ENCODE measurements around the gene SLC13A5.
"Not testable (repeated sequence)": the region's sequence is repeated elsewhere in the genome, so short reads cannot be mapped to it uniquely, and the experiment has no call there.

The SLC13A5 gene

GRCh38 chr17:6661464-6661848 lies 51.7 kb downstream of the SLC13A5 start:
- no peak for DNase-seq (ENCODE audit: low read depth, low spot score)

GRCh38 chr17:6660805-6661463 lies 52.2 kb downstream of the SLC13A5 start:
- DNase-seq (ENCODE audit: low read depth, low spot score), result no peak

- DNase-seq (ENCODE audit: low read depth, low spot score), result no peak
Observed at GRCh38 chr17:6660101-6660500, 53.1 kb downstream of the SLC13A5 start.

DNA sequence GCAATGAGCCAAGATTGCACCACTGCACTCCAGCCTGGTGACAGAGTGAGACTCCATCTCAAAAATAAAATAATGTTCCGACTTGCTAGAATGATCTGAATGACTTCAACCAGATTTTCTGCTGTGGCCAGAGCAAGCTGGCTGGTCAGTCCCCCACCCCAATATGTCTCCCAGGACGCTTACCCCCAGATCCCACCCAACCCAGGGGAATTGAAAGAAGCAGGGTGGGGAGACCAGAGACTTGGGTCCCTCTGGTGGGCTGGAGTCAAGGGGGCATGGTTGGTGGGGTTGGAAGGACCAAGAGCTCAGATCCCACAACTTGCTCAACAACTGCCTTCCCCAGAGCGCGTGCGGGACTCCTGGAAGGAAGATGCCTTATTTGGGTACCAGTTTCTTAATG lies 54.8 kb downstream of the SLC13A5 start:
- not testable (repeated sequence) for DNase-seq (ENCODE audit: low read depth, low spot score)

DNA sequence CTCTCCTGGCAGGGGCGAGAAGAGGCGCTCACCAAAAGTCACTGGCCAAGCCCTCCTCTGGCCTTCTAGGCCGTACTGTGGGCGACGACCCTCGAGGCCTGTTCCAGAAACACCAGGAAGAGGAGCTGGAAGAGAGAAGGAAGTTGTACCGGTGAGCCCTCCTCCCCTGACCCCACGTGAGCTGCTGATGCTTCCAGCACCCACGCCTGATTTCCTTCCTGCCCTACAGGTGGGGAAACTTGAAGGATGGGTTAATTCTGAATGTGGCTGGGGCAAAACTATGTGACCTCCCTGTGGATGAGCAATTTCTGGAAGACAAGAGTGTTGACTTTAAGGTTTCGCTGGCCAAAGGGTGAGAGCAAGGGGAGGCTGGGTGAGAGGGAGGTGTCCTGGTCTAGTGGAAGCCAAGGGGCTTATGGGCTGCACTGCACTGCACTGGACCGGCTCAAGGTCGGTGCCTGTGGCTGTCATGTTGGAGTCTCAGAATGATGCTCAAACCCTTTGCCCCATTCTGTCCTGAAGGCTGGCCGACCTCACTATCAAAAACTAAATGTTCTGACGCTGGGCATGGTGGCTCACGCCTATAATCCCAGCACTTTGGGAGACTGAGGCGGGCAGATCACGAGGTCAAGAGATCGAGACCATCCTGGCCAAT lies 55.4 kb downstream of the SLC13A5 start:
- no peak for DNase-seq (ENCODE audit: low read depth, low spot score)

- DNase-seq (ENCODE audit: low read depth, low spot score), result not testable (repeated sequence)
Observed at GRCh38 chr17:6656797-6657632, 56.2 kb downstream of the SLC13A5 start.

DNA sequence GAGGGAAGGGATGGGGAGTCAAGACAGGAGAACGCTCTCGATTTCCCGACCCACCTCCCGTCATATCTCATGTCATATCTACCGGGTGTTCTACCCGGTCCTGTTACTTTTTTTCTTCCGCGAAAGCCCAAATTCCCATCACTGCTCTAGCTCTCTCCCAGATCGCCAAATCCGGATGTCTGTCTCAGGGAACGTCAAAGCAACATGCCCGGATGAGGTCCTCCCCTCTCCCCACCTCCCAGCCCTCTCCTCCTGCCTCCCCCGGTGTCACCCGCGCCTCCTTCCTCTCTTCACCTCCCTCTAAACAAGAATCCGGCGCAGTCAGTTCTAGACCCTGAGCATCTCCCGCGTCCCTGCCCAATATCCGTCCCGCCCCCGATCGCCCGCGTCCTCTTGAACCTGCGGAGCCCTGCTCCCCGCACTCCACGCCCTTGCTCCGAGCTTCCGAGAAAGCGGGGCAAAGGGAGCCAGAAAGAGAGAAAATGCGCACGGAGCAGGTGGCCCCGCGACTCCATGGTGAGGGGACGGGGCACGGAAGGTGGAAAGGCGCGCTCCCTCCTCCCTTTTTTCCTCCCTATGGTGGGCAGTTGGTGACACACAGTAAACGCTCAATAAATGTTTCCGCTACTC lies 57.3 kb downstream of the SLC13A5 start:
- not testable (repeated sequence) for DNase-seq (ENCODE audit: low read depth, low spot score)

DNA sequence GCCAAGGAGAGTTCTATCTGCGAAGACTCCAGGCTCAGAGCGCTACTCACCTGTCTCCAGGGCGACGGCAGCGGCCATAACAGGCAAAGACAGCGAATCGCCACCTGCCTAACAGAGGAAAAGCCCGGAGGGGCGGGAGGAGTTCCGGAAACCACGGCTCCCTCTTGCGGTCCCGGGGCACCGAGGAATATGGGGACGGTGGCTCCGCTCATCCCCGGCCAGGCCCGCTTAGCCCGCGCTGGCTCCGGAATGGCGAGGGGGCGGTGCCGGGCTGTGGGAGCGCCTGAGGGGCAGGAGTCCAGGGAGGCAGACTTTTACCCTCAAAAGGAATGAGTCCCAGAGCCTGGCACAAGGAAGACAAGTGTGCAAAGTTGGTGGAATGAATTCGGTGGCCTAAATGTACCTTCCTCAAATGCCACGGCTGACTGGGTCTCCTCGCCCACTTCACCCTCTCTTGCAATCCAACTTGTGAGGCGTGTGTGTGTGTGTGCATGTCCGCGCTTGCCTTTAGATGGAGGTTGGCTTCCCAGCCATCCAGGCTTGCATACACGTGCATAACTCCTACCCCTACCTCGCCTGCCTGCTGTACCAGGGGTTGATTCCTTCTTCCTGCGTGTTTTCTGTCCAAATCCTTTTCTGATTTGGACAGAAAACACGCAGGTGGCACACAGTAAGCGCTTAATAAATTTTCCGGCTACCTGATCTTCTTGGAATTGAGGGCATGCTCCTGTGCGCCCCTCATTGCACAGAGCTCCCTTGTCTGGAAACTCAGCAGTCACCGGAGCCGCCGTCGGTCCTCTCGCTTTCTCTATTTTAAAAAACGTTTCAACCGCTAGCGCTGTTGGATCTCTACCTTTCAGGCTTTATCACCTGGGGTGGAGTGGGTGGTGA lies 58.1 kb downstream of the SLC13A5 start:
- no peak for DNase-seq (ENCODE audit: low read depth, low spot score)

DNA sequence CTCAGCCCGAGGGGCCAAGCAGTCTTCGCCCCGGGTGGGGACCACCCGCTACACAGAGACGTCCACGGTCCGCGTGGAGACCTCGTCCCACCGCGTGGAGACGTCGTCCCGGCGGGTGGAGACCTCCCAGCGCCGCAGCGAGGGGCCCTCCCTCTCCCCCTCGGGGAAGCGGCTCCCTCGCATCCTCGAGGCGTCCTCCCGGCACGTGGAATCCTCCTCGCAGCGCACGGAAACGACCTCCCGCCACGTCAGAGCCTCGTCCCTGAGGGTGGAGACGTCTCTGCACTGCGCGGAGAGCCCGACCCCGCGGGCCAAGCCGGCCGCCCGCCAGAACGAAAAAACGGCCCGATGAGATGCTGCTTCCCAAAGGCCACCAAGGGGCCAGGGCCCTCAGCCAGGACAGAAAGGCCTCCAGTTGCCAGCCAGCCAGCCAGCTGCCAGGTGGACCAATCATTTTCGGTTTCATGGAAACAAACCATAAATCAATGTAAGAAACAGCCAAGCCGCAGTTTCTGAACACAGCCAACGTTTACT lies 61.2 kb downstream of the SLC13A5 start:
- DNase-seq (ENCODE audit: low read depth, low spot score), result no peak

- DNase-seq (ENCODE audit: low read depth, low spot score), result peak; percentile 53
Observed at GRCh38 chr17:6651354-6651918, 61.7 kb downstream of the SLC13A5 start, which contains the start of the genes C17orf100 and MED31. C17orf100 (plus strand) TSS chr17:6651762; CDS start chr17:6651914, 152 bp downstream. MED31 (minus strand) TSS chr17:6651605; CDS start chr17:6651528, 77 bp downstream.

DNA sequence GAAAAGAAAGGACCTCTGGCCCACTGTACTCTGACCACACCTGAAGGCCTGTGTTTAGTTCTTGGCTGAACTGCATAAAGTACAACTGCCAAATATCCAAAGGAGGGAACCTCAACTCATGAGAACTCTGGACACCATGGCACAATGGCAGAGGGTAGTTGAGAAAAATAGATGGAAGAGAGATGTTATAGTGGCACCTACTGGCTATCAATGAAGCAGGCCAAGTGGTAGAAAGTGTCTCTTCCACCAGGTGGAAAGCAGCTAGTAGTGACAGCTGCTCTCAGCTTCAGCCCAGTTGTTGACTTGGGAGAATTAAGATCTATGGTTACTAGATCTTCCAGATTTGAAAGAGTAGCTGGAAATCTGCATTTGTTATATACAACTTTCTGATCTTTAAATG lies 65.0 kb downstream of the SLC13A5 start:
- no peak for DNase-seq (ENCODE audit: low read depth, low spot score)

DNA sequence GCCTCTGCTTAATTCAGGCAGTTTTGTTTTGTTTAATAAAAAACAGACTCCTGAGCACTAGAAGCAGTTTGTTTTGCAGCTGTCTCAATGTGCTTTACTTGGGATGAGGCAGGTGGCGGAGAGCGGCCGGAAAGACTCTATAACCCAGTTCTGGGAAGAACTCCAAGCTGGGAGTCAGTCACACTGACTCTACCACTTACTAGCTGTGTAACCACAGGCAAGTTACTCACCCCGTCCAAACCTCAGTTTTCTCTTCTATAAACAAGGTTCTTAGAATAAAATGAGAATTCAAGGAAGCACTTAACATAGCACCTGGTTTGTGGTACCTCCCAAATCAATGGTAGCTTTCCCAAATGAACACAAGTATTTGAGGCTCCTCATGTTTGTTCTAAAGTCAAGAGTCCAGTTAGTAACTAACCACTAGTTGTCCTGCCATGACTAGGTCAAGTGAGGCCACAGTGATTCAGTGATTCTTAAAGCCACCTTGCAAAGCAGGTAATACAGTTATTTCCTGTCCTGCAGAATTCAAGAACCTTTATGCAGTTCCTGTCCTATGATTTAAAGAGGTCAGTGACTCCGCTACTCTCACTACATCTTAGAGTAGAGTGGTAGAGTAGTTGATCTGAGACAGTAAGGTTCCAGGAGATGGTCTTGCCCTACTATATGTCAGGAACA lies 69.6 kb downstream of the SLC13A5 start:
- DNase-seq (ENCODE audit: low read depth, low spot score), result no peak

DNA sequence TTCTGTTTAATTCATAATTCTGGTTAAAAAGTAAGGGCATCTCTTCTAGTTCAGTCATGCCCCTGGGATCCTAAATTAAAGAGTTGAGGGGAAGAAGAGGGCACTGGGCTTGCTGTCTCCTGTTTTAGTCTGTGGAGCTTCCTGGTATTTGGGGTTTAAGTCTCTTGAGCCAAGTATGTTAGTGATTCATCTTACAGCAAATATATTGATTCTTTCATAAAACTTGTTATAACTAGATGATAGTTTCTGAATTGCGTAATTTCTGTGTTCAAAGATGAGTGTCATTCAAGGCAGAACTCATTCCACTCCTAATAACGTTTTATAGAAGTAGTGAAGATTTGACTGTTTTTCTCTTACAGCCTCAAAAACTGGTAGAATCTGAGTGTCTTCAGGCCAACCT lies 70.6 kb downstream of the SLC13A5 start:
- no peak for DNase-seq (ENCODE audit: low read depth, low spot score)

DNA sequence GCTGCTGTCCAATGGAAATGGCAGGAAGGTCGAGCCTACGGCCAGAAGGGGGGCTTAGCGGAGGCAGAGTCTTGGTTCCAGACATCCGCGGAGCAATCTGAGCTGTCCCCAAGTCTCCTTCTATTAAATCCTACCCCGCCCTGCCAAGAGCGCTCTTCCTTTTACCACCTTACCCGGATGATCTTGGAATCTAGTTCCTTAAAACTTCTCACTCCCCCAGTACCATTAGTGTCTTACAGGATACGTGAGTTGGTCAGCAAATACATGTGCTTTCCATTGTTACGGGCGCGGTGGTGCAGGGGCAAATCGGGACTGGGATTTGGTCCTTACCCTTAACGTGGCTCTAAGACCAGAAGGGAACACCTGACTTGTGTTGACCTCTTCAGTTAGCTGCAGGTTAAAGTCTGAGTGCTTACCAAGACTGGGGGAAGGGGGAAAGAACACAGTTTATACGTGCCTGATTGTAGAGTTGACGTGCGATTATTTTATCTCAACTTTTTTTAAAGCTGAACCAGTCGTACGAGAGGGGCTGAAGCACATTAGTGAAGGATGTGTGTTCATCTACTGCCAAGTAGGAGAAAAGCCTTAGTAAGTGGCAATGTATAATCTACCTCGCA lies 71.8 kb downstream of the SLC13A5 start:
- DNase-seq (ENCODE audit: low read depth, low spot score), result no peak

DNA sequence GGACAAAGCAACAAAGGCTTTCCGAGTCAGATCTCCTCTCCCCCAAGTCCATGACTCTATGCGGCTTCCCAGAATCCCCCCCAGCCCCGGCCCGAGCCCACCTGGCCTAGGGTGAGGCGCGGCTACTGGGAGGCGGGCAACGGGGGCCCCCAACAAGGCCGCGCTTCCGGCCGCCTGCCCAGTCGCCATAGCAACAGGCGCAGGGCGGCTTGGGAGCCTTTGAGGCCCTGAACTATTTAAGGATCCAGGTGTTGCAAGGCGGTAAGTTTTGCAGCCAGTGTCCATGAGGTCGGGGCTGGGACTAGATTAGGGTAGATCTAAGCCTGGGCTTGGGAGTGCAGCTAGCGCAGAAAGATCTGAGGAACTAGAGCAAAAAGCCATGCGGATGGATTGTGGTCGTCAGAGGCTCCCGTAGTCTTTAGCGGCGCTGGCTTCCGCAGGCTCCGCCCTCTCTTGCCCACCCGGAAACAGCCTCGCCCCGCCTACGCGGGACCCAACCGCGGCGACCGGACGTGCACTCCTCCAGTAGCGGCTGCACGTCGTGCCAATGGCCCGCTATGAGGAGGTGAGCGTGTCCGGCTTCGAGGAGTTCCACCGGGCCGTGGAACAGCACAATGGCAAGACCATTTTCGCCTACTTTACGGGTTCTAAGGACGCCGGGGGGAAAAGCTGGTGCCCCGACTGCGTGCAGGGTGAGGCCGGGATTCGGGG lies 72.5 kb downstream of the SLC13A5 start, which contains the start of the genes KIAA0753 and TXNDC17:
Gene KIAA0753, minus strand, starts transcription at position 176 of the 711 bp plus-strand sequence. CDS start 5,608 bp downstream, outside the sequence.
Gene TXNDC17, plus strand, starts transcription at position 525 of the 711 bp plus-strand sequence. Its CDS starts 23 bp downstream, at position 548.
- DNase-seq (ENCODE audit: low read depth, low spot score), result peak; percentile 71

- no peak for DNase-seq (ENCODE audit: low read depth, low spot score)
Observed at GRCh38 chr17:6639586-6640535, 73.3 kb downstream of the SLC13A5 start.

DNA sequence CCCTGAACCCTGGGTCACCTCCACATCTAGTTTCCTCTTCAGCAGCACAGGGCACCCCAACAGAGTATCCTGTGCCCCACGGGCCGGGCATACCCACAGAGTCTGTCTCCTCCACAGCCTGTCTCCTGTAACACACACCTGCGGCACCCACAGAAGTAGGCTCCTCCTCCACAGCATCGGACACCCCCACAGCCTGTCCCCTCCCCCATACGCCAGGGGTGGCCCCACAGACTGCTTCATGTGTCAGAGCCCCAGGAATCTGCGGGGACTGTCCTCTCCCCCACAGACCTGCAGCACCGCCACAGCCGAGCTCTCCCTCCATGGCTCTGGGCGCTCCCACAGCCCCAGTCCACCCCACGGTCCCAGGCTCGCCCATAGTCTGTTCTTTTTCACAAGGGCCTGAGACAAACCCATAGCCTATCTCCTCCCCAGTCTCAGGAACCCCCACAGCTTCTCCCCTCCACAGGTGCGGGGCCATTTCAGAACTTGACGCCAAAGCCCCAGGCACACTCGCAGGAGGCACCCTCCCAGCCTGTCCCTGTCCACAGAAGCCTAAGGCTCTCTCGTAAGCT lies 74.1 kb downstream of the SLC13A5 start:
- DNase-seq (ENCODE audit: low read depth, low spot score), result no peak
